Neural progenitor cell (in vitro differentiated cells): ENCODE results near the gene CKB. TPM values are rescaled to one million over a fixed set of nuclear protein-coding genes. Genes with fewer than 3 reads are reported as not detected.
"Not testable (repeated sequence)": the region's sequence is repeated elsewhere in the genome, so short reads cannot be mapped to it uniquely, and the experiment has no call there.

ENCODE experiments used
- DNase-seq: peaks from one replicate; pipeline ENCODE4 v3.0.0-alpha.2; 2016; ENCODE audit warnings: low spot score
- H2AFZ ChIP-seq: fragments of 200-600 bp; sonication (generic); replicated peaks from 2 replicates; pipeline ENCODE4 v1.6.1; 2016; ENCODE audit warnings: antibody characterized with exemption
- H3F3A ChIP-seq: fragments of 200-600 bp; sonication (generic); 2 replicates; pipeline ENCODE4 v1.6.1; 2016; ENCODE audit warnings: antibody characterized with exemption, low read depth
- H3K27ac ChIP-seq: fragments of 200-600 bp; sonication (generic); 2 replicates; pipeline ENCODE4 v1.5.1; 2016; ENCODE audit warnings: mild to moderate bottlenecking
- H3K27me3 ChIP-seq: fragments of 200-600 bp; sonication (generic); 2 replicates; pipeline ENCODE4 v1.6.1; 2016; ENCODE audit warnings: mild to moderate bottlenecking, moderate library complexity
- H3K36me3 ChIP-seq: fragments of 200-600 bp; sonication (generic); 2 replicates; pipeline ENCODE4 v1.5.1; 2016
- H3K4me1 ChIP-seq: fragments of 200-600 bp; sonication (generic); 2 replicates; pipeline ENCODE4 v1.6.1; 2016; ENCODE audit warnings: mixed run types
- H3K4me2 ChIP-seq: fragments of 200-600 bp; sonication (generic); 2 replicates; pipeline ENCODE4 v1.6.1; 2016
- H3K4me3 ChIP-seq: fragments of 200-600 bp; sonication (generic); 2 replicates; pipeline ENCODE4 v1.5.1; 2016
- H3K79me2 ChIP-seq: fragments of 200-600 bp; sonication (generic); 2 replicates; pipeline ENCODE4 v1.6.1; 2016; ENCODE audit warnings: low read depth
- H3K9ac ChIP-seq: fragments of 200-600 bp; sonication (generic); 2 replicates; pipeline ENCODE4 v1.6.1; 2016
- H3K9me3 ChIP-seq: fragments of 200-600 bp; sonication (generic); 2 replicates; pipeline ENCODE4 v1.5.1; 2016; ENCODE audit warnings: low read depth
- H4K20me1 ChIP-seq: fragments of 200-600 bp; sonication (generic); 2 replicates; pipeline ENCODE4 v1.6.1; 2016; ENCODE audit warnings: low read depth
- H3K27ac Mint-ChIP-seq: 3 replicates; pipeline ENCODE4 v1.8.0; 2021; ENCODE audit warnings: mixed read lengths
- H3K27me3 Mint-ChIP-seq: 2 replicates; pipeline ENCODE4 v1.8.0; 2022; ENCODE audit warnings: low read depth, mild to moderate bottlenecking, inconsistent platforms, moderate library complexity, mixed read lengths; ENCODE audit not compliant: insufficient read depth
- H3K36me3 Mint-ChIP-seq: 3 replicates; pipeline ENCODE4 v1.8.0; 2021; ENCODE audit warnings: mixed read lengths
- H3K4me1 Mint-ChIP-seq: 3 replicates; pipeline ENCODE4 v1.8.0; 2021; ENCODE audit warnings: mixed read lengths
- H3K4me3 Mint-ChIP-seq: 3 replicates; pipeline ENCODE4 v1.8.0; 2021; ENCODE audit warnings: mild to moderate bottlenecking, moderate library complexity, mixed read lengths
- H3K9me3 Mint-ChIP-seq: 3 replicates; pipeline ENCODE4 v1.8.0; 2020; ENCODE audit warnings: mixed read lengths
- EZH2 ChIP-seq: fragments of 200-600 bp; sonication (generic); IDR thresholded peaks from 2 replicates; pipeline ENCODE4 v1.6.1; 2017; ENCODE audit warnings: antibody characterized with exemption, mild to moderate bottlenecking, moderate library complexity
- EZH2phosphoT487 ChIP-seq: fragments of 200-600 bp; sonication (generic); IDR thresholded peaks from 2 replicates; pipeline ENCODE4 v1.6.1; 2017; ENCODE audit warnings: antibody characterized with exemption
- total RNA-seq: library from RNA; depleted of rRNA; stranded (reverse); fragments of >200 nt; gene quantifications from 2 replicates; pipeline ENCODE4 v1.2.3, GENCODE V29; 2015; ENCODE audit warnings: low replicate concordance
- TF ChIP-seq, protein P1 (sequence below): fragments of 200-600 bp; sonication (generic); IDR thresholded peaks from 2 replicates; pipeline ENCODE4 v1.5.1; 2017; ENCODE audit warnings: antibody characterized with exemption, mild to moderate bottlenecking

Gene CKB
- total RNA-seq, 1 donor from 2014 or later: 54.2 TPM

DNA sequence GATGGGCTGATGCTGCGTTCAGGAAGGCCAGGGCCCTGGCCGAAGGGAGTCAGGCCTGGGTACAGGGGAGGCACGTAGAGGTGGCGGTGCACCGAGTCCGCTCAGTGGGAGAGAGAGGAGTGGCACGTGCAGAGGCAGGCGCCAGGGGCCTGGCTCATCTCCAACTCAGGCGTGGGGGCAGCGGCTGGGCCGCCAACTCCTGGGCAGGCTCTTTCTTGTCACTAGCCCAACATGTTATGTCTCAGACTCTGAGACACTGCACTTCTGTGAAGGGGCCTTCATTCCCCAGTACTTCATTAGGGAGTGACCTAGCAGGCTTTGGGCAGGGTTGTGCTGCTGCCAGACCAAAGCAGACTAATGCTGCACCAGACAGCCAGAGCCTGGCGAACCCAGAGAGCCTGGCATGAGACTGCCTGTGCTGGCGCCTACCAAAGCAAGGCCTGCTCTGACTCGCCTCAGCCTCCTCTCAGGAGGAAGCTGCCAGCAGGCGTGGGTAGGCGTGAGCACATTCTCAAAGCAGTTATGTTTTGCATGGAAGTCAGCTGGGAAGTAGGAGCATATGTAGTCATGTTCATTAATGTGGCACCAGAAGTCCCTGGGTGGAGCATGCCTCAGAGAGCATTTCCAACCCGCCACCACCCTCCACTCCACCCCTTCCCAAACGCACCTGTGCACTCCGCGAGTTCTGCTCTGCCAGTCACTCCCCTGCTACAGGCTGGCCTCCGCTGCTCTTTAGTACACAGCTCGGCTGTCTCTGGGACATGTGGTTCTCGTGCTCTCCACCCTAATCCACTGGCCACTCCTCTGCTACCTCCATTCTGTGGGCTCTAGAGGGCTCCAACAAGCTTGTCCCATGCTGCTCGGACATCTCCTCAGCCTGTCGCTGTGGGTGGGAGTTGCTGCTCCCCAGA lies 9.7 kb downstream of the CKB start:
- no peaks in the 10 kb centered on the region for H3K9me3 ChIP-seq
- Mint-ChIP-seq H3K27ac (peak overlapping the region; percentile 2), H3K27me3 (peaks cover 3% of the 10 kb centered on the region), H3K9me3 (no peaks in the 10 kb centered on the region), H3K4me1 (peaks cover 23% of the 10 kb centered on the region), H3K4me3 (no peak overlapping the region), H3K36me3 (peaks cover 15% of the 10 kb centered on the region)
- no peaks in the 10 kb centered on the region for H3K27me3 ChIP-seq
- H3K27ac ChIP-seq: no peak overlapping the region
- no peak for DNase-seq
- no peaks in the 10 kb centered on the region for H3K79me2 ChIP-seq
- H3F3A ChIP-seq: peaks cover 5% of the 10 kb centered on the region
- no peaks in the 10 kb centered on the region for H3K36me3 ChIP-seq
- no peak overlapping the region for H3K4me2 ChIP-seq
- peaks cover 16% of the 10 kb centered on the region for H3K4me1 ChIP-seq
- no peak overlapping the region for H3K9ac ChIP-seq
- no peak for TF ChIP-seq EZH2
- TF ChIP-seq, protein P1, sequence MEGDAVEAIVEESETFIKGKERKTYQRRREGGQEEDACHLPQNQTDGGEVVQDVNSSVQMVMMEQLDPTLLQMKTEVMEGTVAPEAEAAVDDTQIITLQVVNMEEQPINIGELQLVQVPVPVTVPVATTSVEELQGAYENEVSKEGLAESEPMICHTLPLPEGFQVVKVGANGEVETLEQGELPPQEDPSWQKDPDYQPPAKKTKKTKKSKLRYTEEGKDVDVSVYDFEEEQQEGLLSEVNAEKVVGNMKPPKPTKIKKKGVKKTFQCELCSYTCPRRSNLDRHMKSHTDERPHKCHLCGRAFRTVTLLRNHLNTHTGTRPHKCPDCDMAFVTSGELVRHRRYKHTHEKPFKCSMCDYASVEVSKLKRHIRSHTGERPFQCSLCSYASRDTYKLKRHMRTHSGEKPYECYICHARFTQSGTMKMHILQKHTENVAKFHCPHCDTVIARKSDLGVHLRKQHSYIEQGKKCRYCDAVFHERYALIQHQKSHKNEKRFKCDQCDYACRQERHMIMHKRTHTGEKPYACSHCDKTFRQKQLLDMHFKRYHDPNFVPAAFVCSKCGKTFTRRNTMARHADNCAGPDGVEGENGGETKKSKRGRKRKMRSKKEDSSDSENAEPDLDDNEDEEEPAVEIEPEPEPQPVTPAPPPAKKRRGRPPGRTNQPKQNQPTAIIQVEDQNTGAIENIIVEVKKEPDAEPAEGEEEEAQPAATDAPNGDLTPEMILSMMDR: no peak
- TF ChIP-seq EZH2phosphoT487: no peak
- no peak overlapping the region for H3K4me3 ChIP-seq
- H2AFZ ChIP-seq: no peak overlapping the region
- peaks cover under 1% of the 10 kb centered on the region for H4K20me1 ChIP-seq

DNA sequence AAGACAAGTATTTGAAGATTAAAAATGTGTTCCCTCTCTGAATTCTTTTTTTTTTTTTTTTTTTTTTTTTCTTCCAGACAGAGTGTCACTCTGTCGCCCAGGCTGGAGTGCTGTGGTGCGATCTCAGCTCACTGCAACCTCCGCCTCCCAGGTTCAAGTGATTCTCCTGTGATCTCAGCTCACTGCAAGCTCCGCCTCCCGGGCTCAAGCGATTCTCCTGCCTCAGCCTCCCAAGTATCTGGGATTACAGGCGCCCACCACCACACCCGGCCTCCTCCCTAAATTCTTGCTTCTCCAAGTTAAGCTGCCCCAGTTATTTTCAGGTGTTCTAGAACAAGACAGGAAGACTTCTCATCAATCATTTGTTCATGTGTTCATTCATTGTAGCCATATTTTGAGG lies 10.4 kb downstream of the CKB start:
- H3K9ac ChIP-seq, H3K4me1 ChIP-seq, H2AFZ ChIP-seq, H3K4me3 ChIP-seq, H3K9me3 ChIP-seq, H3K36me3 ChIP-seq, H3K4me2 ChIP-seq, H3K27ac ChIP-seq, H3K27me3 Mint-ChIP-seq, H3K27me3 ChIP-seq, H3K4me3 Mint-ChIP-seq, H3K79me2 ChIP-seq, H4K20me1 ChIP-seq, H3F3A ChIP-seq, H3K9me3 Mint-ChIP-seq, DNase-seq: not testable (repeated sequence)
- H3K36me3 Mint-ChIP-seq: peaks cover 20% of the 10 kb centered on the region
- H3K27ac Mint-ChIP-seq: peak overlapping the region; percentile 2
- H3K4me1 Mint-ChIP-seq: peaks cover 19% of the 10 kb centered on the region

DNA sequence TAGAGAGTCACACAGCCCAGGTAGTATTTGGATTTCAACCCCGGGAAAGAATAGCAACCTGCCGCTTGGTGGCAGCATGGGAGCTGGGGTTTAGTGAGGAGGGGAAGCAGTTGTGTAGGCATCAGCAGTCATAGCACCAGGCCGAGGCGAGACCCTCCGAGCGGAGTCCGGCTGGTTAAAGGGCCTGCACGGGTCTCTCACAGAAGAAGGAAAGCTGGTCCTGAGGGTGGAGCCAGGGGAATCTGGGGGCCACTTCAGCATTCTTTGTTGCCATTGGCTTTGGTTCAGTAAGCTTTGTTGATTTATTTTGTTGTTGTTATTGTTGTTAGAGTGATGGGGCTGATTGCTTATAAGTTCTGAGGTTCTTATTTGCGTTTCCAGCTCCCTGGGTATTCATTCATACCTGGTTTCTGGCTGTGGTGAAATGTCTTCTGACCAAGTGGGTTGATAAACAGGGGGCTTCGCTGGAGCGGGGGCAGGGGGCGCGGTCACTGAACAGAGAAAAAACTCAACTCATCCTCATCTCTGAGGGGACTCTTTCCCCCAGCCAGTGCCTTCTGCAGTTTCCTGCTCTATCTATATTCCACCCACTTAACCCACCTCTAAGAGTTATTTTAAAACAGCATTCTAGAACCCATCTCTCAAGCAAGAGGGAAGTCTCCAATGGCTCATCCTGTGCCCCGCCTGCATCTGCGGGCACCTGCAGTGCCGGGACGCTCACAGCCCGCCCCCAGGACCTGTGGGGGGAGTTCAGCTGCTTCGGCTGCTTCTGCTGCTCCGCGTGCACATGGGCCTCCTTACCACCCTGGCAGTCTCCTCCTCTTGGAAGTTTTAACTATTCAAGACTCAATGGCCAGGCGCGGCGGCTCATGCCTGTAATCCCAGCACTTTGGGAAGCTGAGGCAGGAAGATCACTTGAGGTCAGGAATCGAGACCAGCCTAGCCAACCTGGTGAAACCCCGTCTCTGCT lies 11.6 kb downstream of the CKB start:
- Mint-ChIP-seq H3K4me3 (peak overlapping the region; percentile 67), H3K27me3 (peaks cover 3% of the 10 kb centered on the region), H3K4me1 (peaks cover 9% of the 10 kb centered on the region), H3K27ac (no peak overlapping the region), H3K36me3 (peaks cover 22% of the 10 kb centered on the region), H3K9me3 (no peaks in the 10 kb centered on the region)
- H3F3A ChIP-seq: no peaks in the 10 kb centered on the region
- no peaks in the 10 kb centered on the region for H3K9me3 ChIP-seq
- TF ChIP-seq EZH2: no peak
- no peak for TF ChIP-seq EZH2phosphoT487
- TF ChIP-seq, protein P1: no peak
- no peak overlapping the region for H3K27ac ChIP-seq
- H3K4me3 ChIP-seq: no peak overlapping the region
- no peak for DNase-seq
- H3K4me2 ChIP-seq: no peak overlapping the region
- no peaks in the 10 kb centered on the region for H4K20me1 ChIP-seq
- H3K9ac ChIP-seq: no peak overlapping the region
- H3K27me3 ChIP-seq: no peaks in the 10 kb centered on the region
- H3K79me2 ChIP-seq: no peaks in the 10 kb centered on the region
- no peaks in the 10 kb centered on the region for H3K36me3 ChIP-seq
- no peaks in the 10 kb centered on the region for H3K4me1 ChIP-seq
- H2AFZ ChIP-seq: no peak overlapping the region
